BJ (cell line): ENCODE results near the gene XRCC4. TPM values are rescaled to one million over a fixed set of nuclear protein-coding genes. Genes with fewer than 3 reads are reported as not detected.

Experiments
- CTCF ChIA-PET: fragments of 350-600 bp; formaldehyde crosslinking; extraction: SDS; loops from one replicate; lab custom pipeline; 2021; ENCODE audit warnings: antibody characterized with exemption, inconsistent platforms; lab: Yijun Ruan, JAX
- POLR2A ChIA-PET: fragments of 300-600 bp; sonication (Branson Sonifier 250); formaldehyde crosslinking; extraction: SDS; loops from one replicate; lab custom pipeline; 2021; ENCODE audit warnings: antibody characterized with exemption; lab: Charles Lee
- DNase-seq: peaks from one replicate; pipeline ENCODE4 v3.0.0-alpha.2; 2011; ENCODE audit warnings: low read depth
- H3K27me3 ChIP-seq: 2 replicates; pipeline ENCODE4 v1.6.0; 2011; ENCODE audit warnings: low read length; ENCODE audit not compliant: control insufficient read depth, insufficient read depth
- H3K36me3 ChIP-seq: 2 replicates; pipeline ENCODE4 v1.5.1; 2011; ENCODE audit warnings: low read length; ENCODE audit not compliant: control insufficient read depth, insufficient read depth
- H3K4me3 ChIP-seq: 2 replicates; pipeline ENCODE4 v1.5.1; 2011; ENCODE audit warnings: low read depth, mild to moderate bottlenecking, control low read depth, low read length
- CTCF ChIP-seq: IDR thresholded peaks from 2 replicates; pipeline ENCODE4 v1.5.1; 2011; ENCODE audit warnings: low read depth, mild to moderate bottlenecking, control low read depth, inconsistent platforms, low read length, moderate library complexity; ENCODE audit not compliant: insufficient read depth
- polyA plus RNA-seq: library from polyadenylated mRNA; depleted of rRNA; stranded (reverse); fragments of >200 nt; gene quantifications from 2 replicates; pipeline ENCODE4 v1.2.3, GENCODE V29; 2011

The XRCC4 gene
- polyA plus RNA-seq, 1 experiment, result 1.6 TPM

GRCh38 chr5:83245037-83245436 is 167.7 kb downstream of the XRCC4 start:
- H3K36me3 ChIP-seq, result no peaks in the 10 kb centered on the region
- no peaks in the 10 kb centered on the region for H3K27me3 ChIP-seq
- no peak for DNase-seq
- TF ChIP-seq CTCF, result no peak
- no peak overlapping the region for H3K4me3 ChIP-seq
- ChIA-PET CTCF (no interaction called here), POLR2A (no interaction called here)

GRCh38 chr5:83246071-83246470 is 168.7 kb downstream of the XRCC4 start:
- H3K36me3 ChIP-seq, result no peaks in the 10 kb centered on the region
- DNase-seq, result no peak

GRCh38 chr5:83249156-83249555 is 171.8 kb downstream of the XRCC4 start:
- no peak for DNase-seq
- no peaks in the 10 kb centered on the region for H3K36me3 ChIP-seq
- H3K4me3 ChIP-seq, result no peak overlapping the region
- ChIA-PET POLR2A (interaction anchor here (0.6 kb wide), 1 partner anchor 101 kb away, joined by 3 read pairs; no protein-coding TSS in a partner anchor), CTCF (no interaction called here)
- H3K27me3 ChIP-seq, result no peaks in the 10 kb centered on the region
- no peak for TF ChIP-seq CTCF

More at GRCh38 chr5:83246071-83246470, 168.7 kb downstream of the XRCC4 start:
- TF ChIP-seq CTCF, result no peak
- ChIA-PET POLR2A (no interaction called here), CTCF (no interaction called here)
- no peak overlapping the region for H3K4me3 ChIP-seq
- no peaks in the 10 kb centered on the region for H3K27me3 ChIP-seq

- ChIA-PET CTCF (interaction anchor here (0.6 kb wide), 1 partner anchor 311 kb away, joined by 4 read pairs; no protein-coding TSS in a partner anchor), POLR2A (no interaction called here)
- no peaks in the 10 kb centered on the region for H3K27me3 ChIP-seq
- no peak overlapping the region for H3K4me3 ChIP-seq
- DNase-seq, result no peak
- no peak for TF ChIP-seq CTCF
- no peaks in the 10 kb centered on the region for H3K36me3 ChIP-seq
These were observed 174.5 kb downstream of the XRCC4 start for GRCh38 chr5:83251849-83252248.

- POLR2A ChIA-PET, result no interaction called here
- DNase-seq, result no peak
- CTCF ChIA-PET, result interaction anchor here (0.6 kb wide), 1 partner anchor 166 kb away, joined by 3 read pairs; no protein-coding TSS in a partner anchor
- no peaks in the 10 kb centered on the region for H3K27me3 ChIP-seq
- no peak overlapping the region for H3K4me3 ChIP-seq
- no peaks in the 10 kb centered on the region for H3K36me3 ChIP-seq
- no peak for TF ChIP-seq CTCF
These were observed 176.4 kb downstream of the XRCC4 start for GRCh38 chr5:83253720-83254119.
